HCT116 (cell line): ENCODE measurements around the gene LEMD3. TPM values are rescaled to one million over a fixed set of nuclear protein-coding genes. Genes with fewer than 3 reads are reported as not detected.

ENCODE experiments used
- ATAC-seq: fragments of 200-7000 bp; cut with Tn5 transposase; 2 replicates; pipeline ENCODE4 v1.9.1; 2020; ENCODE audit warnings: mild to moderate bottlenecking, moderate library complexity
- BruUV-seq: library from RNA; stranded (reverse); fragments of 400-500 nt; replicated peaks from 2 replicates; lab custom pipeline; 2021; lab: Mats Ljungman, UMichigan
- CTCF ChIA-PET: fragments of 300-600 bp; sonication (Branson Sonifier 250); formaldehyde crosslinking; loops from one replicate; lab custom pipeline; 2021; ENCODE audit warnings: antibody characterized with exemption; lab: Charles Lee
- POLR2A ChIA-PET: fragments of 300-600, 350-600 bp; sonication (Branson Sonifier 250); formaldehyde crosslinking; loops from one replicate; lab custom pipeline; 2021; ENCODE audit warnings: antibody characterized with exemption; lab: Charles Lee
- RAD21 ChIA-PET, 2 experiments: fragments of 300-600 bp; sonication (Branson Sonifier 250); formaldehyde crosslinking; loops; one replicate each; lab custom pipeline; 2023; ENCODE audit warnings: low total read pairs in 2 of 2; ENCODE audit not compliant: uncharacterized antibody in 2 of 2, unreplicated experiment in 2 of 2, low non-redundant PET in 1 of 2; lab: Charles Lee
- DNase-seq: peaks from one replicate; pipeline ENCODE4 v3.0.0-alpha.2; 2010; ENCODE audit warnings: low read depth, low spot score
- H2AFZ ChIP-seq: fragments of 200-600 bp; shearing (Covaris generic), sonication (generic); 2 replicates; pipeline ENCODE4 v1.6.1; 2017; ENCODE audit warnings: low read depth, mixed run types, mixed read lengths, antibody characterized with exemption, low read length; ENCODE audit not compliant: poor library complexity, severe bottlenecking
- H3K27ac ChIP-seq: 2 replicates; pipeline ENCODE4 v1.5.1; 2012; ENCODE audit warnings: low read depth, low read length
- H3K27me3 ChIP-seq: fragments of 200-600 bp; sonication (generic); 2 replicates; pipeline ENCODE4 v1.6.1; 2016; ENCODE audit warnings: mixed run types, low read length, mixed read lengths; ENCODE audit not compliant: insufficient read depth
- H3K36me3 ChIP-seq, 2 experiments: fragments of 200-500 bp in 1 of 2; fragments of 200-600 bp in 1 of 2; sonication (Bioruptor generic) in 1 of 2; sonication (generic) in 1 of 2; 2 replicates each; pipeline versions ENCODE4 v1.5.1 to v1.6.1; 2014 to 2016; ENCODE audit warnings: low read length in 2 of 2, inconsistent platforms in 1 of 2, mixed read lengths in 1 of 2, mixed run types in 1 of 2; ENCODE audit not compliant: insufficient read depth in 2 of 2, control insufficient read depth in 1 of 2
- H3K4me1 ChIP-seq, 2 experiments: fragments of 200-600 bp in 1 of 2; sonication (generic) in 1 of 2; 2 replicates each; pipeline versions ENCODE4 v1.5.1 to v1.6.1; 2012 to 2017; ENCODE audit warnings: low read length in 2 of 2, inconsistent platforms in 1 of 2, mild to moderate bottlenecking in 1 of 2, mixed read lengths in 1 of 2, mixed run types in 1 of 2, moderate library complexity in 1 of 2; ENCODE audit not compliant: insufficient read depth in 2 of 2, control insufficient read depth in 1 of 2
- H3K4me2 ChIP-seq: fragments of 200-600 bp; sonication (generic); 2 replicates; pipeline ENCODE4 v1.6.1; 2017; ENCODE audit warnings: mixed run types, low read length, mixed read lengths
- H3K4me3 ChIP-seq, 2 experiments: fragments of 200-600 bp in 1 of 2; sonication (generic) in 1 of 2; replicated peaks in 1 of 2; 2 replicates each; pipeline ENCODE4 v1.5.1; 2011 to 2016; ENCODE audit warnings: low read length in 2 of 2, control low read depth in 1 of 2, low read depth in 1 of 2, mild to moderate bottlenecking in 1 of 2, mixed read lengths in 1 of 2, mixed run types in 1 of 2
- H3K79me2 ChIP-seq: fragments of 200-600 bp; sonication (generic); 2 replicates; pipeline ENCODE4 v1.6.1; 2017; ENCODE audit warnings: mild to moderate bottlenecking, mixed run types, low read length, moderate library complexity, mixed read lengths; ENCODE audit not compliant: insufficient read depth
- H3K9ac ChIP-seq: fragments of 200-600 bp; sonication (generic); 2 replicates; pipeline ENCODE4 v1.6.1; 2016; ENCODE audit warnings: low read length, mixed read lengths
- H3K9me2 ChIP-seq: fragments of 200-600 bp; sonication (generic), shearing (Covaris generic); 2 replicates; pipeline ENCODE4 v1.6.1; 2017; ENCODE audit warnings: mixed run types, mild to moderate bottlenecking, moderate library complexity; ENCODE audit not compliant: insufficient read depth
- H3K9me3 ChIP-seq, 2 experiments: fragments of 200-500 bp in 1 of 2; fragments of 200-600 bp in 1 of 2; sonication (Bioruptor generic) in 1 of 2; sonication (generic) in 1 of 2; 2 replicates each; pipeline ENCODE4 v1.6.1; 2014 to 2017; ENCODE audit warnings: low read length in 2 of 2, mixed read lengths in 2 of 2, inconsistent platforms in 1 of 2, low read depth in 1 of 2, mild to moderate bottlenecking in 1 of 2, mixed run types in 1 of 2, moderate library complexity in 1 of 2; ENCODE audit not compliant: control insufficient read depth in 1 of 2, insufficient read depth in 1 of 2
- H4K20me1 ChIP-seq: fragments of 200-600 bp; sonication (generic), shearing (Covaris generic); 2 replicates; pipeline ENCODE4 v1.6.1; 2017; ENCODE audit warnings: mixed run types, mild to moderate bottlenecking, moderate library complexity; ENCODE audit not compliant: insufficient read depth
- ATF3 ChIP-seq: IDR thresholded peaks from 2 replicates; pipeline ENCODE4 v1.6.1; 2012
- CBX3 ChIP-seq: IDR thresholded peaks from 2 replicates; pipeline ENCODE4 v1.6.1; 2012; ENCODE audit warnings: low read depth
- CTCF ChIP-seq, 3 experiments: fragments of 200-600 bp in 1 of 3; sonication (generic) in 1 of 3; IDR thresholded peaks in 2 of 3; conservative IDR thresholded peaks in 1 of 3; 2 replicates each; pipeline ENCODE4 v1.5.1; 2012 to 2017; ENCODE audit warnings: low read depth in 2 of 3, low read length in 2 of 3, antibody characterized with exemption in 1 of 3, borderline replicate concordance in 1 of 3, control low read depth in 1 of 3, mild to moderate bottlenecking in 1 of 3, mixed read lengths in 1 of 3, mixed run types in 1 of 3, moderate library complexity in 1 of 3; ENCODE audit not compliant: insufficient read depth in 1 of 3
- EZH2 ChIP-seq: fragments of 200-600 bp; sonication (generic); IDR thresholded peaks from 2 replicates; pipeline ENCODE4 v1.6.1; 2017; ENCODE audit warnings: antibody characterized with exemption, mixed run types
- EZH2phosphoT487 ChIP-seq: fragments of 200-600 bp; IDR thresholded peaks from 2 replicates; pipeline ENCODE4 v1.6.1; 2018; ENCODE audit warnings: antibody characterized with exemption, borderline replicate concordance
- JUND ChIP-seq: IDR thresholded peaks from 2 replicates; pipeline ENCODE4 v1.6.1; 2012
- MAX ChIP-seq: IDR thresholded peaks from 2 replicates; pipeline ENCODE4 v1.6.1; 2012
- POLR2A ChIP-seq: IDR thresholded peaks from 2 replicates; pipeline ENCODE4 v1.7.0; 2011; ENCODE audit warnings: borderline replicate concordance; ENCODE audit not compliant: insufficient read depth, insufficient read length; ENCODE audit errors: extremely low read depth
- POLR2AphosphoS5 ChIP-seq: IDR thresholded peaks from 2 replicates; pipeline ENCODE4 v1.6.1; 2011; ENCODE audit warnings: mild to moderate bottlenecking, low read depth, low read length, moderate library complexity
- RAD21 ChIP-seq: IDR thresholded peaks from 2 replicates; pipeline ENCODE4 v1.6.1; 2012; ENCODE audit warnings: low read depth, mild to moderate bottlenecking
- REST ChIP-seq: IDR thresholded peaks from 2 replicates; pipeline ENCODE4 v1.6.1; 2012; ENCODE audit warnings: low read depth
- SIN3A ChIP-seq: IDR thresholded peaks from 2 replicates; pipeline ENCODE4 v1.6.1; 2012; ENCODE audit warnings: low read depth
- SP1 ChIP-seq: IDR thresholded peaks from 2 replicates; pipeline ENCODE4 v1.6.1; 2012; ENCODE audit warnings: low read depth
- TCF7L2 ChIP-seq: IDR thresholded peaks from 2 replicates; pipeline ENCODE4 v1.7.0; 2011; ENCODE audit warnings: borderline replicate concordance, inconsistent platforms; ENCODE audit not compliant: insufficient read depth, insufficient read length; ENCODE audit errors: extremely low read depth
- YY1 ChIP-seq: IDR thresholded peaks from 2 replicates; pipeline ENCODE4 v1.6.1; 2011; ENCODE audit warnings: low read length, low read depth, moderate library complexity, mild to moderate bottlenecking; ENCODE audit not compliant: insufficient replicate concordance; ENCODE audit errors: extremely low read depth
- intact Hi-C: fragments of 100-400 bp; cut with micrococcal nuclease; formaldehyde crosslinking; loops from 2 replicates; pipeline ENCODE4 v1.10.0; 2022
- total RNA-seq: library from RNA; stranded (reverse); gene quantifications from one replicate; pipeline ENCODE4 v1.2.1, GENCODE V29; 2021; ENCODE audit not compliant: unreplicated experiment

The LEMD3 gene
- total RNA-seq, 1 experiment from 2014 or later: 28.7 TPM

- no peak for TF ChIP-seq POLR2A
- TF ChIP-seq YY1: no peak
- no peak for TF ChIP-seq TCF7L2
- TF ChIP-seq JUND: no peak
- ChIA-PET RAD21 (no interaction called here), CTCF (no interaction called here), POLR2A (no interaction called here)
- no TSS peak for BruUV-seq
- H3K9ac ChIP-seq: no peak overlapping the region
- no peak overlapping the region for H2AFZ ChIP-seq
- H3K9me2 ChIP-seq: no peaks in the 10 kb centered on the region
- no peaks in the 10 kb centered on the region for H3K9me3 ChIP-seq
- H3K36me3 ChIP-seq: no peaks in the 10 kb centered on the region
- ATAC-seq (no peak), DNase-seq (no peak)
- H3K4me3 ChIP-seq: no peak overlapping the region
- intact Hi-C loops: no loop called here
- H3K27me3 ChIP-seq: no peaks in the 10 kb centered on the region
- H3K4me2 ChIP-seq: no peak overlapping the region
- no peaks in the 10 kb centered on the region for H3K79me2 ChIP-seq
- H3K4me1 ChIP-seq: no peaks in the 10 kb centered on the region
- H4K20me1 ChIP-seq: no peaks in the 10 kb centered on the region
- no peak overlapping the region for H3K27ac ChIP-seq
Observed at GRCh38 chr12:65263777-65264176, 94.4 kb downstream of the LEMD3 start.

- H3K4me1 ChIP-seq: no peaks in the 10 kb centered on the region
- H3K27me3 ChIP-seq: no peaks in the 10 kb centered on the region
- no peaks in the 10 kb centered on the region for H3K9me2 ChIP-seq
- H3K27ac ChIP-seq: no peak overlapping the region
- H3K36me3 ChIP-seq: no peaks in the 10 kb centered on the region
- ChIA-PET POLR2A (no interaction called here), CTCF (no interaction called here), RAD21 (no interaction called here)
- no peak overlapping the region for H2AFZ ChIP-seq
- no peaks in the 10 kb centered on the region for H3K79me2 ChIP-seq
- BruUV-seq: no TSS peak
- DNase-seq (no peak), ATAC-seq (no peak)
- no peak overlapping the region for H3K4me3 ChIP-seq
- no peaks in the 10 kb centered on the region for H3K9me3 ChIP-seq
- no peak overlapping the region for H3K9ac ChIP-seq
- no peaks in the 10 kb centered on the region for H4K20me1 ChIP-seq
- intact Hi-C loops: no loop called here
- no peak overlapping the region for H3K4me2 ChIP-seq
- TF ChIP-seq YY1 (no peak), EZH2phosphoT487 (no peak), POLR2AphosphoS5 (no peak), ATF3 (no peak), REST (no peak), EZH2 (no peak), CTCF (IDR thresholded peaks at IDR 0.05 in 2 of 3, conservative IDR thresholded peaks at IDR 0.05 in 1 of 3; ENCODE audit: borderline replicate concordance in 1 of 3, insufficient read depth in 1 of 3, low read depth in 2 of 3, low read length in 2 of 3) (no peak), SIN3A (no peak), RAD21 (no peak), JUND (no peak), SP1 (no peak), CBX3 (no peak), MAX (no peak)
Observed at GRCh38 chr12:65266408-65266807, 97.0 kb downstream of the LEMD3 start.
